HG03025 (cell line): ENCODE measurements around the gene IRAK1.

Experiments
- ATAC-seq: cut with Tn5 transposase; IDR thresholded peaks from one replicate; pipeline ENCODE4 v1.9.1; 2021; ENCODE audit warnings: mild to moderate bottlenecking, moderate library complexity; ENCODE audit not compliant: unreplicated experiment, low FRiP score

Gene IRAK1

GRCh38 chrX:154022108-154022507, 2.4 kb upstream of the IRAK1 start:
- ATAC-seq, result no peak

GRCh38 chrX:154021131-154021611, 1.5 kb upstream of the IRAK1 start:
- ATAC-seq, result no peak

GRCh38 chrX:154020536-154021115, 924 bp upstream of the IRAK1 start:
- no peak for ATAC-seq

- ATAC-seq, result no peak
Observed at GRCh38 chrX:154019061-154019621, 561 bp downstream of the IRAK1 start.

GRCh38 chrX:154018518-154019060, 1.1 kb downstream of the IRAK1 start:
- ATAC-seq, result no peak

GRCh38 chrX:154017766-154018517, 1.8 kb downstream of the IRAK1 start:
- ATAC-seq, result no peak

GRCh38 chrX:154016366-154017076, 3.2 kb downstream of the IRAK1 start:
- ATAC-seq, result no peak

- no peak for ATAC-seq
Observed at GRCh38 chrX:154015581-154016264, 4.0 kb downstream of the IRAK1 start.

- no peak for ATAC-seq
Observed at GRCh38 chrX:154014429-154015380, 5.0 kb downstream of the IRAK1 start.

GRCh38 chrX:154013614-154014360, 5.9 kb downstream of the IRAK1 start:
- no peak for ATAC-seq

- ATAC-seq, result no peak
Observed at GRCh38 chrX:154013001-154013421, 6.7 kb downstream of the IRAK1 start.

- no peak for ATAC-seq
Observed at GRCh38 chrX:154012336-154012991, 7.2 kb downstream of the IRAK1 start.

GRCh38 chrX:154011376-154012335, 8.0 kb downstream of the IRAK1 start:
- no peak for ATAC-seq

- ATAC-seq, result no peak
Observed at GRCh38 chrX:154010330-154011087, 9.2 kb downstream of the IRAK1 start.

GRCh38 chrX:154008521-154008920, 11.2 kb downstream of the IRAK1 start:
- no peak for ATAC-seq

- ATAC-seq, result no peak
Observed at GRCh38 chrX:154006947-154007346, 12.8 kb downstream of the IRAK1 start.
